Hepatocyte (in vitro differentiated cells): ENCODE measurements around the gene COL5A1.

ENCODE experiments used
- CTCF ChIP-seq: fragments of 200-600 bp; sonication (generic); IDR thresholded peaks from 2 replicates; pipeline ENCODE4 v1.5.1; 2016; ENCODE audit warnings: antibody characterized with exemption, mild to moderate bottlenecking; ENCODE audit not compliant: poor library complexity
- EZH2 ChIP-seq: fragments of 200-600 bp; sonication (generic); IDR thresholded peaks from 2 replicates; pipeline ENCODE4 v1.6.1; 2016; ENCODE audit warnings: antibody characterized with exemption, mild to moderate bottlenecking, borderline replicate concordance
- EZH2phosphoT487 ChIP-seq: fragments of 200-600 bp; sonication (generic); IDR thresholded peaks from one replicate; pipeline ENCODE4 v1.6.1; 2018; ENCODE audit warnings: antibody characterized with exemption, mild to moderate bottlenecking, low read depth, moderate library complexity; ENCODE audit not compliant: unreplicated experiment, severe bottlenecking

- TF ChIP-seq EZH2: no peak
- TF ChIP-seq CTCF: peak; percentile 81
- no peak for TF ChIP-seq EZH2phosphoT487
These were observed 97.5 kb downstream of the COL5A1 start for GRCh38 chr9:134738869-134739659.
